ENCODE measurements around the gene CCDC127.
"Not testable (repeated sequence)": the region's sequence is repeated elsewhere in the genome, so short reads cannot be mapped to it uniquely, and the experiment has no call there.

The CCDC127 gene

DNA sequence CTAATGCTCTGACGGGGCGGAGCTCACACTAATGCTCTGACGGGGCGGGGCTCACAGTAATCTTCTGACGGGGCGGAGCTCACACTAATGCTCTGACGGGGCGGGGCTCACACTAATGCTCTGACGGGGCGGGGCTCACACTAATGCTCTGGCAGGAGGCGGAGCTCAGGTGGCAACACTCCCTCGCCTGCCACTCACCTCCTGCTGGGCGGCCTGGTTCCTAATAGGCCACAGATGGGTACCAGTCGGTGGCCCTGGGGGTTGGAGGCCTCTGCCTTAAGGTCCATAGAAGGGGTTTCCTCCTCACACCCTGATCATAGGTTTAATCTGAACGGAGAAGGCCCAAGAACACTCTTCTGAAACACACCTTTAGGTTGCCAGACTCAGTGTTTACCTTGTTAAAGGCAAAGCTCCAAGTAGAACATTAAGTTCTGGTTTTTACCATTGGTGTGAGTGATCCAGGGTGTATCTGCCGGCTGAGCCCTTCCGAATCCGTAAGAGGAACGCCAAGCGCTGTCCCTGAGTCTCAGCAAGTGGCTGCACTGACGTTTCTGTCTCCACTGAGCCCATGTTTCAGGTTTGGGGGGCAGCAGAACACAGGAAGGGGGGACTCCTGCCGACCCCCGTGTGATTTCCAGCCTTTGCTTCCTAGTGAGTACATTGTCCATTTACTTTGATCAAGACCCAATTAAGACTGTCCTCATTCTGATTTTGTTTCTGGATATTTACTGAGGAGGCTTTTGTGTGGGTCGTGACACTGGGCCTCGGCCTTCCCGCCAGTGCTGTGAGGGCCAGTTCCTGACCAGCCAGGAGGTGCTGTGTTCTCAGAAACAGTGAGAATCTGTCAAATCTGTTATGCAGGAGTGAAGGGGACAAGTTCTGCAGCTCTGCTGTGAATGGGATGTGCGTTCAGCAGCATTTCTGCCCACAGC is 51.2 kb downstream of the CCDC127 start:
- DNase-seq (ENCODE audit: low spot score): no peak
- TF ChIP-seq CTCF (IDR thresholded peaks at IDR 0.05; ENCODE audit: extremely low read depth, missing control alignments): no peak

- not testable (repeated sequence) for DNase-seq (ENCODE audit: low spot score)
Measured at GRCh38 chr5:164783-165182, 53.2 kb downstream of the CCDC127 start.

DNA sequence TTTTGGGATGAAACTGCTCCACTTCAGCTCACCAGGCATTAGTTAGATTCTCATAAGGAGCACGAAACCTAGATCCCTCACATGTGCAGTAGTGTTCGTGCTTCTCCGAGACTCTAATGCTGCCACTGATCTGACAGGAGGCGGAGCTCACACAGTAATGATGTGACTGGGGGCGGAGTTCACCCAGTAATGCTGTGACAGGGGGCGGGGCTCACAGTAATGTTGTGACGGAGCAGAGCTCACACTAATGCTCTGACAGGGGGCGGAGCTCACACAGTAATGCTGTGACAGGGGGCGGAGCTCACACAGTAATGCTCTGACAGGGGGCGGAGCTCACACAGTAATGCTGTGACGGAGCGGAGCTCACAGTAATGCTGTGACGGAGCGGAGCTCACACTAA is 53.7 kb downstream of the CCDC127 start:
- no peak for TF ChIP-seq CTCF (IDR thresholded peaks at IDR 0.05; ENCODE audit: extremely low read depth, missing control alignments)
- no peak for DNase-seq (ENCODE audit: low spot score)

DNA sequence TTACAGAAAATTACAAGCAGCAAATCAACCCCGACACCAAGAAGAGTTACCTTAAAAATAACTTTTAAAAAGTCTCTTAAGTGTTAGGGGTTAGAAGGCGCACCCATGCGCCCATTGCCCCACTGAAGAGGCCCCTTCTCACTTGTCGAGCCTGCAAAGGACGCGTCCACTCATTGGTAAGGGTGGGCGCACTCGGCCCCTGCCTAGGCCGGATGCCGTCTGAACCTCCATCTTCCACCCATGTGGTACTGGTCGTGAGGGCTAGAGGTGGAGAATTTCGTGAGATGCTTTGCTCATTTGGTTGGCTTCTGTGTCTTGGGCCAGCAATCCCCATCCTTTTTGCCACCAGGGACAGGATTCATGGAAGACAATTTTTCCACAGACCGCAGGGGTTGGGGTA is 54.1 kb downstream of the CCDC127 start:
- no peak for TF ChIP-seq CTCF (IDR thresholded peaks at IDR 0.05; ENCODE audit: extremely low read depth, missing control alignments)
- no peak for DNase-seq (ENCODE audit: low spot score)

DNA sequence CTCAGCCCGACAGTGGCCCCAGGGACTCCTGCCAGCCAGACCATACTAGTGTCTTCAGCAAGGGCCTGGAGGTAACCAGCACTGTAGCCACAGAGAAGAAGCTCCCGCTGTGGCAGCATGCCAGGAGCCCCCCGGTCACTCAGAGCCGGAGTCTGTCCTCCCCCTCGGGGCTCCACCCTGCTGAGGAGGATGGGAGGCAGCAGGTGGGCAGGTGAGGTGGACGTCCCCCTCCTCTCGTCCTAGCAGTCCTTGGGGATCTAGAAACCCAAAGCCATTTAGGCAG is 54.7 kb downstream of the CCDC127 start:
- DNase-seq (ENCODE audit: low spot score): no peak
- TF ChIP-seq CTCF (IDR thresholded peaks at IDR 0.05; ENCODE audit: extremely low read depth, missing control alignments): no peak

- no peak for TF ChIP-seq CTCF (IDR thresholded peaks at IDR 0.05; ENCODE audit: extremely low read depth, missing control alignments)
- DNase-seq (ENCODE audit: low spot score): no peak
Measured at GRCh38 chr5:162565-163337, 55.2 kb downstream of the CCDC127 start.

- TF ChIP-seq CTCF (IDR thresholded peaks at IDR 0.05; ENCODE audit: extremely low read depth, missing control alignments): no peak
- DNase-seq (ENCODE audit: low spot score): no peak
Measured at GRCh38 chr5:162190-162564, 55.8 kb downstream of the CCDC127 start.

DNA sequence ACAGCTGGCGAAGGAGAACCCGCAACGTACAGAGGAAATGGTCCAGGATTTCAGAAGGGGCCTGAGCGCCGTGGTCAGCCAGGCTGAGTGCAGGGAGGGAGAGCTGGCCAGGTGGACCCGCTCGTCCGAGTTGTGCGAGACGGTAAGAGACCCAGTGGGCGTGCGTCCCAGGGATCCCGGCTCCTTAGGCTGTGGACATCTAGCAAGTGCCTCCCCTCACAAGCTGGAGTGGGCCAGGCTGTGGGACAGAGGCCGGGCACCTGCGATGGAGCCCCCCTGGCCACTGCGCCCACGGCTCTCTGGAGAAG is 56.2 kb downstream of the CCDC127 start:
- TF ChIP-seq CTCF (IDR thresholded peaks at IDR 0.05; ENCODE audit: extremely low read depth, missing control alignments): no peak
- no peak for DNase-seq (ENCODE audit: low spot score)

Data from GM20000 (cell line).